ENCODE results near the gene DDB1. TPM values are rescaled to one million over a fixed set of nuclear protein-coding genes. Genes with fewer than 3 reads are reported as not detected.

DDB1 gene
- total RNA-seq, 1 experiment from 2014 or later = 172 TPM

- Mint-ChIP-seq H3K27ac (ENCODE audit: low read depth, unreplicated experiment) (no peak overlapping the region), H3K9me3 (ENCODE audit: unreplicated experiment) (no peaks in the 10 kb centered on the region), H3K4me3 (ENCODE audit: unreplicated experiment) (no peak overlapping the region), H3K27me3 (ENCODE audit: insufficient read depth, unreplicated experiment) (no peaks in the 10 kb centered on the region), H3K36me3 (ENCODE audit: insufficient read depth, unreplicated experiment) (peaks cover 78% of the 10 kb centered on the region), H3K4me1 (ENCODE audit: insufficient read depth, unreplicated experiment) (peaks cover 39% of the 10 kb centered on the region)
- BruUV-seq (replicated peaks) = no TSS peak
- ChIA-PET POLR2A (interaction anchor here (1.0 to 13.7 kb wide), 6 partner anchors 14 to 54 kb away, joined by 3 to 429 read pairs (median 4); partner anchors contain the start of genes DDB1 and TKFC), CTCF (interaction anchor here (0.6 to 22.4 kb wide), 3 partner anchors 16 to 63 kb away, joined by 3 to 294 read pairs (median 80); no protein-coding TSS in a partner anchor)
- intact Hi-C loops (cut with micrococcal nuclease) = no loop called here
- DNase-seq (ENCODE audit: unreplicated experiment) = no peak
- TF ChIP-seq CTCF (IDR thresholded peaks at IDR 0.05; ENCODE audit: unreplicated experiment) = no peak
Measured at GRCh38 chr11:61367406-61367805, 34.5 kb upstream of the DDB1 start.

GRCh38 chr11:61364012-61364675, 31.2 kb upstream of the DDB1 start:
- Mint-ChIP-seq H3K36me3 (ENCODE audit: insufficient read depth, unreplicated experiment) (peaks cover 67% of the 10 kb centered on the region), H3K27me3 (ENCODE audit: insufficient read depth, unreplicated experiment) (no peaks in the 10 kb centered on the region), H3K9me3 (ENCODE audit: unreplicated experiment) (no peaks in the 10 kb centered on the region), H3K27ac (ENCODE audit: low read depth, unreplicated experiment) (no peak overlapping the region), H3K4me1 (ENCODE audit: insufficient read depth, unreplicated experiment) (peaks cover 27% of the 10 kb centered on the region), H3K4me3 (ENCODE audit: unreplicated experiment) (peak overlapping the region; percentile 93)
- POLR2A ChIA-PET = interaction anchor here (0.7 to 13.7 kb wide), 6 partner anchors 15 to 65 kb away, joined by 3 to 429 read pairs (median 80); partner anchors contain the start of genes CPSF7, DDB1, SDHAF2 and TKFC
- no TSS peak for BruUV-seq (replicated peaks)
- no peak for DNase-seq (ENCODE audit: unreplicated experiment)
- intact Hi-C loops (cut with micrococcal nuclease) = no loop called here
- CTCF ChIA-PET = interaction anchor here (11.4 to 22.4 kb wide), 2 partner anchors 20 to 27 kb away, joined by 154 to 294 read pairs; partner anchors contain the start of genes DDB1 and TKFC
- TF ChIP-seq CTCF (IDR thresholded peaks at IDR 0.05; ENCODE audit: unreplicated experiment) = no peak

- POLR2A ChIA-PET = interaction anchor here (0.6 to 13.7 kb wide), 13 partner anchors 8 to 1408 kb away, joined by 3 to 429 read pairs (median 19); partner anchors contain the start of genes CPSF7, DDB1, SDHAF2 and TAF6L
- BruUV-seq (replicated peaks) = TSS peak; percentile 74
Measured at GRCh38 chr11:61362542-61362875, 29.6 kb upstream of the DDB1 start.

More at GRCh38 chr11:61362542-61362875, 29.6 kb upstream of the DDB1 start:
- H3K4me1 Mint-ChIP-seq (ENCODE audit: insufficient read depth, unreplicated experiment) = peaks cover 19% of the 10 kb centered on the region
- no peak for DNase-seq (ENCODE audit: unreplicated experiment)
- H3K27ac Mint-ChIP-seq (ENCODE audit: low read depth, unreplicated experiment) = peak overlapping the region; percentile 94
- intact Hi-C loops (cut with micrococcal nuclease) = loop anchor here (1.0 kb wide), 1 partner anchor 16 kb away; no protein-coding TSS in a partner anchor
- peaks cover 52% of the 10 kb centered on the region for H3K36me3 Mint-ChIP-seq (ENCODE audit: insufficient read depth, unreplicated experiment)
- no peaks in the 10 kb centered on the region for H3K27me3 Mint-ChIP-seq (ENCODE audit: insufficient read depth, unreplicated experiment)
- H3K4me3 Mint-ChIP-seq (ENCODE audit: unreplicated experiment) = peak overlapping the region; percentile 93
- TF ChIP-seq CTCF (IDR thresholded peaks at IDR 0.05; ENCODE audit: unreplicated experiment) = no peak
- H3K9me3 Mint-ChIP-seq (ENCODE audit: unreplicated experiment) = no peaks in the 10 kb centered on the region
- CTCF ChIA-PET = interaction anchor here (0.7 to 22.4 kb wide), 7 partner anchors 12 to 385 kb away, joined by 3 to 294 read pairs (median 4); partner anchors contain the start of genes DDB1 and TKFC
